HG03575 (cell line): ENCODE data around the gene THOP1.

Source experiments
- ATAC-seq: cut with Tn5 transposase; IDR thresholded peaks from one replicate; pipeline ENCODE4 v1.9.1; 2021; ENCODE audit not compliant: unreplicated experiment, insufficient number of reproducible peaks, low FRiP score; ENCODE audit errors: extremely low read depth

Gene THOP1

GRCh38 chr19:2798733-2799132 is 13.4 kb downstream of the THOP1 start:
- no peak for ATAC-seq

- ATAC-seq: no peak
Observed at GRCh38 chr19:2799273-2800020, 14.1 kb downstream of the THOP1 start.

- no peak for ATAC-seq
Observed at GRCh38 chr19:2800506-2800905, 15.2 kb downstream of the THOP1 start.

DNA sequence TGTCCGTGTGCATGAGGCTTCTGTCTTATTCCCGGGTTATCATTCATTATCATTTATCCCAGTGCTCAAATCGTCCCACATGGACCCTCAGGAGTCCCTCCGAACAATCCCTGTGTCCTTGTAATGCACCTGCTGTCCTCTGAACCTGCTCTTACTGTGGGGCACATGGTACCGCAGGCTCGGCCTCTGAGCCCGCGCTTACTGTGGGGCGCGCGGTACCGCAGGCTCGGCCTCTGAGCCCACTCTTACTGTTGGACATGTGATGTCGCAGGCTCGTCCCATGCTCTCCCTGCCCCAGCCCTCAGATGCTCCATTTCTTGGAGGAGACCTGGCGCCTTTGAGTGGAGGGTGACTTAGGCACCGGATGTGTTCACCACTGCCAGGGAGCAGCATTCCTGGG is 17.5 kb downstream of the THOP1 start:
- no peak for ATAC-seq

- ATAC-seq: no peak
Observed at GRCh38 chr19:2803486-2804155, 18.3 kb downstream of the THOP1 start.

- ATAC-seq: no peak
Observed at GRCh38 chr19:2804156-2805004, 19.1 kb downstream of the THOP1 start.

GRCh38 chr19:2805261-2805900 is 20.1 kb downstream of the THOP1 start:
- no peak for ATAC-seq

DNA sequence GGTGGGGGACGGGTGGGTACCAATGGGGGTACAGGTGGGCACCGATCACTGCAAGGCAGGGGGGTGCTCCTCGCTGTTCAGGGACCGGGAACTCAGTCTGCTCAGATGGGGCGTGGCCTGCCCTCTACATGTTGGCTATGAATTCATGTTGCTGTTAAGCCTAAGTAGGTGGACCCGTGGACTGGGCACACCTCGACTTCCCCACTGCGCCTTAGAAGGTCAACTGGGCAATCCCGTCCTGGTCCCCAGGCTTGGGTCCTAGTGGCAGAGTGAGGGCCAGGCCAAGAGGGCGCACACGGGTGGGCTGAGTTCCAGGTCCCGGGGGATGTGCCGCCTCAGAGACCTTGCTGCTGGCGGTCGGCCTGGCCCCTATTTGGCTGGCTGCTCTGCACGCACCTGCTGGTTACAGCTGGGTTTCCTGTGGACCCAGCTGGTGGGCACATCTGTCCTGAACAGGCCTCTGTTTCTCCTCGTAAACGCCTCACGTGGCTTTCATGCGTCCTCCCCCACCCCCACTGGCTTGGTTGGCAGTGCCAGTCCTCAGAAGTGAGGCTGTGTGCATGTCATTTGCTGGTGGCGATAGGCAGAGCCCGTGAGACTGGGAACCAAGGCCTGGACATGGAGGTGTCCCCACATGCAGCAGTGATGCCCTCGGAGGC is 20.8 kb downstream of the THOP1 start:
- ATAC-seq: no peak

GRCh38 chr19:2806736-2807378 is 21.6 kb downstream of the THOP1 start:
- ATAC-seq: no peak

- no peak for ATAC-seq
Observed at GRCh38 chr19:2807379-2808128, 22.3 kb downstream of the THOP1 start.

DNA sequence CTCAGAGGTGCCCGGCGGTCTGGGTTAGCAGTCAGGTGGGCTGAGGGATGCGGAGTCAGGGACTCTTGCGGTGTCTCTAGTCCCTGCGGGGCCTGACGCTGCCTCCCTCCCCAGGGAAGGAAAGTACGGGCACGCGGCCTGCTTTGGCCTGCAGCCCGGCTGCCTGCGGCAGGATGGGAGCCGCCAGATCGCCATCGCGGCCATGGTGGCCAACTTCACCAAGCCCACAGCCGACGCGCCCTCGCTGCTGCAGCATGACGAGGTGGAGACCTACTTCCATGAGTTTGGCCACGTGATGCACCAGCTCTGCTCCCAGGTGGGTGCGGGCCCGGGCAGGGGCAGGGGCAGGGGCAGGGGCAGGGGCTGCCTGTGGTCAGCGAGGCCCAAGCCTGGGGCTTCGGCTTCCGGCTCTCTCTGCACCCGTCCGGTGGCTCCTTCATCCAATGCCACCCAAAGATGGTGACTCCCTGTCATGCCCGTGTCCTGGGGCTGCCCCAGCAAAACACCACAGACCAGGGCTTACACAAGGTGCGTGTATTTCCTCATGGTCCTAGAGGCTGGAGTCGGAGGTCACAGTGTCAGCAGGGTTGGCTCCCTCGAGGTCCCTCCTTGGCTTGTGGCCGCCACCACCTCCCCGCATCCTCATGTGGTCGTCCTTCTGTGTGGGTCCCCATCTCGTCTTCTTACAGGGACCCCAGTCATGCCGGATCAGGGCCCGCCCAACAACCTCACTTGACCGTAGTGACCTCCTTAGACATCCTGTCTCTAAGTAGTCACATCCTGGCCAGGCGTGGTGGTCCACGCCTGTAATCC is 23.0 kb downstream of the THOP1 start:
- ATAC-seq: no peak

- ATAC-seq: no peak
Observed at GRCh38 chr19:2809387-2810140, 24.3 kb downstream of the THOP1 start.

DNA sequence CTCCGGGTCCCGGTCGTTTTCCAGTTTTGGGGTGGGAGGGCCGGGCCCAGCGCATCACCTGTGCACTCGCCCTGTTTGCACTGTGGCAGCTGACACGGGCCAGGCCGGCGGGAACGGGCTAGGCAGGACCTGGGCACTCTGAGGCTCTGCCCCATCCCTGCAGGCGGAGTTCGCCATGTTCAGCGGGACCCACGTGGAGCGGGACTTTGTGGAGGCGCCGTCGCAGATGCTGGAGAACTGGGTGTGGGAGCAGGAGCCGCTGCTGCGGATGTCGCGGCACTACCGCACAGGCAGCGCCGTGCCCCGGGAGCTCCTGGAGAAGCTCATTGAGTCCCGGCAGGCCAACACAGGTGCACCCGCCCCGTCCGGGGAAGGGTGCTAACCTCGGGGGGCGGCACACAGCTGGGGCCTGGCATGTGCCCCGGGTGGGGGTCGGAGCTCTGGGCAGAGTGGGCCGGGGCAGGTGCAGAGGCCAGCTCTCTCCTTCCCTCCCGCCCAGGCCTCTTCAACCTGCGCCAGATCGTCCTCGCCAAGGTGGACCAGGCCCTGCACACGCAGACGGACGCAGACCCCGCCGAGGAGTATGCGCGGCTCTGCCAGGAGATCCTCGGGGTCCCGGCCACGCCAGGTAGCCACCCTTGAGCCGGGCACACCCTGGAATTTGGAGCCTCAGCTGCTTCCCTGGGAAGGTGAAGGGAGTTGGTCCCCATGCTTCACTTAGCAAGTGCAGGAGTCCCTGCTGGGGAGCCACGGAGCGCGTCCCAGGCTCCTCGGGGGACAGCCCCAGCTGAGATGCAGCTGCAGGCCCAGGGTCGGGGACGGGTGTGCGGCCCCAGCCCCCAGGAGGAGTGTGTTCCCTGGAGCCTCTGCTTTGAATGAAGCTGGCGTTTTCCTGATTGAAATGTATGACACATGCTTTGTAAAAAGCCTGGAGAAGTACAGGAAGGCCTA is 25.1 kb downstream of the THOP1 start:
- ATAC-seq: no peak

DNA sequence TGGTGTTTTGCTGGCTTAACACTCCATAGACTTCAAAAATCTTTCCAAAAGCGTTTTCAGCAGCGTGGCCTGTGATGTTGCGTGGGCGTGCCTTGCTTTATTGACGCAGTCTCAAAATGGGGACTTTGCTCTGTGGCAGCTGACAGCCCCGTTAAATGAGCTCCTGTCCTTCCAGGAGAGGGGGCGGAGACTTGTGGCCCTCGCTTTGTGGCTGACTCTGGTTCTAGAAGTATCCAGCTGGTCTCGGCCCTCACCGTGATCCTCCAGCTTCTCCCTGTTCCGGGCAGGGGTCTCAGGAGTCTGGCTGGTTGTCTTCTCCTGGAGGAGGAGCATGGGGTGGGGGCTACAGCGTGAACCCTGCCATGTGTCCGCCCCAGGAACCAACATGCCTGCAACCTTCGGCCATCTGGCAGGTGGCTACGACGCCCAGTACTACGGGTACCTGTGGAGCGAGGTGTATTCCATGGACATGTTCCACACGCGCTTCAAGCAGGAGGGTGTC is 26.0 kb downstream of the THOP1 start:
- no peak for ATAC-seq

DNA sequence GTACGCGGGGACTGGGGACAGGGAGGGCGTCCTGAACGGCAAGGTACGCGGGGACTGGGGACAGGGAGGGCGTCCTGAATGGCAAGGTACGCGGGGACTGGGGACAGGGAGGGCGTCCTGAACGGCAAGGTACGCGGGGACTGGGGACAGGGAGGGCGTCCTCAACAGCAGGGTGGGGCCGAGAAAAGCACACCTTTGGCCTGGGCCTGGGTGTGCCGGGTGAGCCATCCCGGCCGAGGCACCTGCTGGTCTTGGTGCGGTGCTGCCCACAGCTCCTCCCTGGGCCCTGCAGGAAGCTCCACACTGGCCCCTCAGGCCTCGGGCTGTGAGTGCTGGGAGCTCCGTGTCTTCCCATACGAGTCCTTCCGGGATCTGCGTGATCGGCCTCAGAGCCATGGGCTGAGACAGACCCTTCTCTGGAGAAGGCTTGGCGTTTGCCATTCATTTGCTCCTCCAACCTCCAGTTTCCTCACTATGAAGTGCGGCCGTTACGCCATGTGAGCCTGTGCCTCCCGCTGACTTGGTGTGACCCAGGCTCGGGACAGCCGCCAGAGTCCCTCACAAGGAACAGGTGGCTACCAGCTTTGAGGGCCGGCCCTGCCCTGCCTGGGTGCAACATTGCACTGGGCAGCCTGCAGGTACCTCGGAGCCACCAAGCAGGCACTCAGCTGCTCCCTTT is 26.6 kb downstream of the THOP1 start:
- no peak for ATAC-seq
